ENCODE results near the gene IKBKE. TPM values are rescaled to one million over a fixed set of nuclear protein-coding genes. Genes with fewer than 3 reads are reported as not detected.

IKBKE gene
- polyA plus RNA-seq, 1 donor from 2014 or later: not detected

DNA sequence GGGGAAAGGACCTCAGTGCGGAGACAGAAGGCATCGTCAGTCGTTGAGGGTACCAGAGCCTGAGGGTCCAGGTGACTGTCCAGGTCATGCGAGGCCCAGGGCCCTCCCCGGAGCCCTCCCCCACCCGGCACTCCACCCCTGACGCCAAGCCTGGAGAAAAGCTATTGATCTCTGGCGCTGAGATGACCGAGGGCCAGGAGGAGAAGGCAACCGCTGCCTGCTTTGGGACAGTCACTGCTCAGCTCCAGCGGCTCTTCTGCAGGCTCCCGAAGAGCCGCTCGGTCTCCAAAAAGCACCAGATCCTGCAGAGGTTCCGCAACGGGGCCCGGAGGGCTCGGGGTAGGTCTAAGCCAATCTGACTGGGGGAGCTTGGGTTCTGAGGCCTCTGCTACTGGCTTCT lies 47.9 kb downstream of the IKBKE start:
- Histone ChIP-seq H3K27me3 (ENCODE audit: insufficient read depth, low read depth, low read length) (no peaks in the 10 kb centered on the region), H3K9me2 (ENCODE audit: insufficient read depth, low read length) (no peaks in the 10 kb centered on the region), H3K4me2 (ENCODE audit: low read length) (no peak overlapping the region), H3K27ac (ENCODE audit: low read length) (no peak overlapping the region), H4K20me1 (ENCODE audit: insufficient read depth) (no peaks in the 10 kb centered on the region), H2AFZ (ENCODE audit: low read depth, low read length) (no peak overlapping the region), H3K79me2 (replicated peaks; ENCODE audit: insufficient read depth, low read length) (no peaks in the 10 kb centered on the region), H3K4me3 (ENCODE audit: low read length) (no peak overlapping the region), H3F3A (ENCODE audit: insufficient read depth, low read length, poor library complexity, severe bottlenecking) (no peaks in the 10 kb centered on the region), H3K9ac (ENCODE audit: low read length) (no peak overlapping the region), H3K36me3 (ENCODE audit: insufficient read depth, low read length) (no peaks in the 10 kb centered on the region), H3K9me3 (ENCODE audit: low read length) (no peaks in the 10 kb centered on the region)
- no peak for TF ChIP-seq TAF1 (IDR thresholded peaks at IDR 0.05; ENCODE audit: low read depth)
- TF ChIP-seq, protein P1, sequence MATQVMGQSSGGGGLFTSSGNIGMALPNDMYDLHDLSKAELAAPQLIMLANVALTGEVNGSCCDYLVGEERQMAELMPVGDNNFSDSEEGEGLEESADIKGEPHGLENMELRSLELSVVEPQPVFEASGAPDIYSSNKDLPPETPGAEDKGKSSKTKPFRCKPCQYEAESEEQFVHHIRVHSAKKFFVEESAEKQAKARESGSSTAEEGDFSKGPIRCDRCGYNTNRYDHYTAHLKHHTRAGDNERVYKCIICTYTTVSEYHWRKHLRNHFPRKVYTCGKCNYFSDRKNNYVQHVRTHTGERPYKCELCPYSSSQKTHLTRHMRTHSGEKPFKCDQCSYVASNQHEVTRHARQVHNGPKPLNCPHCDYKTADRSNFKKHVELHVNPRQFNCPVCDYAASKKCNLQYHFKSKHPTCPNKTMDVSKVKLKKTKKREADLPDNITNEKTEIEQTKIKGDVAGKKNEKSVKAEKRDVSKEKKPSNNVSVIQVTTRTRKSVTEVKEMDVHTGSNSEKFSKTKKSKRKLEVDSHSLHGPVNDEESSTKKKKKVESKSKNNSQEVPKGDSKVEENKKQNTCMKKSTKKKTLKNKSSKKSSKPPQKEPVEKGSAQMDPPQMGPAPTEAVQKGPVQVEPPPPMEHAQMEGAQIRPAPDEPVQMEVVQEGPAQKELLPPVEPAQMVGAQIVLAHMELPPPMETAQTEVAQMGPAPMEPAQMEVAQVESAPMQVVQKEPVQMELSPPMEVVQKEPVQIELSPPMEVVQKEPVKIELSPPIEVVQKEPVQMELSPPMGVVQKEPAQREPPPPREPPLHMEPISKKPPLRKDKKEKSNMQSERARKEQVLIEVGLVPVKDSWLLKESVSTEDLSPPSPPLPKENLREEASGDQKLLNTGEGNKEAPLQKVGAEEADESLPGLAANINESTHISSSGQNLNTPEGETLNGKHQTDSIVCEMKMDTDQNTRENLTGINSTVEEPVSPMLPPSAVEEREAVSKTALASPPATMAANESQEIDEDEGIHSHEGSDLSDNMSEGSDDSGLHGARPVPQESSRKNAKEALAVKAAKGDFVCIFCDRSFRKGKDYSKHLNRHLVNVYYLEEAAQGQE (IDR thresholded peaks at IDR 0.05; ENCODE audit: borderline replicate concordance): no peak
- TF ChIP-seq, protein P2, sequence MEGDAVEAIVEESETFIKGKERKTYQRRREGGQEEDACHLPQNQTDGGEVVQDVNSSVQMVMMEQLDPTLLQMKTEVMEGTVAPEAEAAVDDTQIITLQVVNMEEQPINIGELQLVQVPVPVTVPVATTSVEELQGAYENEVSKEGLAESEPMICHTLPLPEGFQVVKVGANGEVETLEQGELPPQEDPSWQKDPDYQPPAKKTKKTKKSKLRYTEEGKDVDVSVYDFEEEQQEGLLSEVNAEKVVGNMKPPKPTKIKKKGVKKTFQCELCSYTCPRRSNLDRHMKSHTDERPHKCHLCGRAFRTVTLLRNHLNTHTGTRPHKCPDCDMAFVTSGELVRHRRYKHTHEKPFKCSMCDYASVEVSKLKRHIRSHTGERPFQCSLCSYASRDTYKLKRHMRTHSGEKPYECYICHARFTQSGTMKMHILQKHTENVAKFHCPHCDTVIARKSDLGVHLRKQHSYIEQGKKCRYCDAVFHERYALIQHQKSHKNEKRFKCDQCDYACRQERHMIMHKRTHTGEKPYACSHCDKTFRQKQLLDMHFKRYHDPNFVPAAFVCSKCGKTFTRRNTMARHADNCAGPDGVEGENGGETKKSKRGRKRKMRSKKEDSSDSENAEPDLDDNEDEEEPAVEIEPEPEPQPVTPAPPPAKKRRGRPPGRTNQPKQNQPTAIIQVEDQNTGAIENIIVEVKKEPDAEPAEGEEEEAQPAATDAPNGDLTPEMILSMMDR (IDR thresholded peaks at IDR 0.05; ENCODE audit: poor library complexity, severe bottlenecking): no peak
- no peak for TF ChIP-seq EP300 (conservative IDR thresholded peaks at IDR 0.05; ENCODE audit: poor library complexity, severe bottlenecking)
- no peak for TF ChIP-seq POLR2AphosphoS5 (IDR thresholded peaks at IDR 0.05)
- TF ChIP-seq MXI1 (conservative IDR thresholded peaks at IDR 0.05; ENCODE audit: poor library complexity, severe bottlenecking): no peak
- no peak for TF ChIP-seq EZH2 (IDR thresholded peaks at IDR 0.05; ENCODE audit: borderline replicate concordance, insufficient read depth, low read length, poor library complexity, severe bottlenecking)
- no peak for TF ChIP-seq RAD21 (conservative IDR thresholded peaks at IDR 0.05)

DNA sequence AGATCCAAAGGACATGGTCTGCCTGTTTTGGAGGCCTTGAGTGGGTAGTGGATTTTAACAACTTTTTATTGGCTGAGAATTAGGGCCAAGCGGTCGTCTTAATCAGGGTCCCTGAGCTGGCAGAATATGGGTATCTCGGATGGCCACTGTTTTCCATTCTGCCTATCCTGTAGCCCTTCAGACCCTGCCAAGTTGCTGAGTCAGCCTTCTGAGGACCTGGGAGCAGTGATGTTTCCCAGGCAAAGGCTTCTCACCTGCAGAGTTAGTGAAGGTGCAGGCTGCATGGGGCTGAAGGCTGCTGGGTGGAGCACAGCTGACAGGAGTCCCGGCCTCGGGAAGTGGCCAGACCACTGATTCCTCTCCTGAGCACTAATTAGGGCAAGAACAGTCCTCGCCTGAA lies 48.5 kb downstream of the IKBKE start:
- no peak overlapping the region for H3K4me3 ChIP-seq (ENCODE audit: low read length)

More for the DNA sequence above, 48.5 kb downstream of the IKBKE start:
- H4K20me1 ChIP-seq (ENCODE audit: insufficient read depth): no peaks in the 10 kb centered on the region
- no peak overlapping the region for H3K27ac ChIP-seq (ENCODE audit: low read length)
- H3K9ac ChIP-seq (ENCODE audit: low read length): no peak overlapping the region
- H3F3A ChIP-seq (ENCODE audit: insufficient read depth, low read length, poor library complexity, severe bottlenecking): no peaks in the 10 kb centered on the region
- TF ChIP-seq SMC3 (conservative IDR thresholded peaks at IDR 0.05; ENCODE audit: poor library complexity) (no peak), RAD21 (conservative IDR thresholded peaks at IDR 0.05) (no peak), EP300 (conservative IDR thresholded peaks at IDR 0.05; ENCODE audit: poor library complexity, severe bottlenecking) (no peak), POLR2AphosphoS5 (IDR thresholded peaks at IDR 0.05) (no peak), TAF1 (IDR thresholded peaks at IDR 0.05; ENCODE audit: low read depth) (no peak), MXI1 (conservative IDR thresholded peaks at IDR 0.05; ENCODE audit: poor library complexity, severe bottlenecking) (no peak), EZH2 (IDR thresholded peaks at IDR 0.05; ENCODE audit: borderline replicate concordance, insufficient read depth, low read length, poor library complexity, severe bottlenecking) (no peak)
- TF ChIP-seq, protein P1 (IDR thresholded peaks at IDR 0.05; ENCODE audit: borderline replicate concordance): no peak
- TF ChIP-seq, protein P2 (IDR thresholded peaks at IDR 0.05; ENCODE audit: poor library complexity, severe bottlenecking): no peak
- H3K9me3 ChIP-seq (ENCODE audit: low read length): no peaks in the 10 kb centered on the region
- no peaks in the 10 kb centered on the region for H3K36me3 ChIP-seq (ENCODE audit: insufficient read depth, low read length)
- no peaks in the 10 kb centered on the region for H3K79me2 ChIP-seq (replicated peaks; ENCODE audit: insufficient read depth, low read length)
- H3K9me2 ChIP-seq (ENCODE audit: insufficient read depth, low read length): no peaks in the 10 kb centered on the region
- no peak overlapping the region for H3K4me2 ChIP-seq (ENCODE audit: low read length)
- no peak overlapping the region for H2AFZ ChIP-seq (ENCODE audit: low read depth, low read length)
- H3K27me3 ChIP-seq (ENCODE audit: insufficient read depth, low read depth, low read length): no peaks in the 10 kb centered on the region
